HEK293 (cell line): Measurements from ENCODE around the gene NEU4.

Experiments
- CTCF ChIP-seq: fragments of 450-650 bp; formaldehyde crosslinking; IDR thresholded peaks from 2 replicates; pipeline ENCODE4 v1.5.1; 2016; ENCODE audit warnings: missing biosample characterization, missing genetic modification characterization
- KLF8 ChIP-seq: fragments of 450-650 bp; formaldehyde crosslinking; IDR thresholded peaks from 2 replicates; pipeline ENCODE4 v1.5.1; 2016; ENCODE audit warnings: missing biosample characterization, missing genetic modification characterization
- ZEB2 ChIP-seq: fragments of 450-650 bp; formaldehyde crosslinking; IDR thresholded peaks from 2 replicates; pipeline ENCODE4 v1.5.1; 2016; ENCODE audit warnings: missing biosample characterization, missing genetic modification characterization
- ZFP69B ChIP-seq: fragments of 450-650 bp; formaldehyde crosslinking; IDR thresholded peaks from 2 replicates; pipeline ENCODE4 v1.5.1; 2016; ENCODE audit warnings: missing biosample characterization, missing genetic modification characterization
- ZNF791 ChIP-seq: fragments of 450-650 bp; formaldehyde crosslinking; IDR thresholded peaks from 2 replicates; pipeline ENCODE4 v1.5.1; 2016; ENCODE audit warnings: missing biosample characterization, missing genetic modification characterization
- TF ChIP-seq, protein P1 (sequence below): fragments of 450-650 bp; formaldehyde crosslinking; IDR thresholded peaks from 2 replicates; pipeline ENCODE4 v1.5.1; 2016; ENCODE audit warnings: missing biosample characterization, missing genetic modification characterization

DNA sequence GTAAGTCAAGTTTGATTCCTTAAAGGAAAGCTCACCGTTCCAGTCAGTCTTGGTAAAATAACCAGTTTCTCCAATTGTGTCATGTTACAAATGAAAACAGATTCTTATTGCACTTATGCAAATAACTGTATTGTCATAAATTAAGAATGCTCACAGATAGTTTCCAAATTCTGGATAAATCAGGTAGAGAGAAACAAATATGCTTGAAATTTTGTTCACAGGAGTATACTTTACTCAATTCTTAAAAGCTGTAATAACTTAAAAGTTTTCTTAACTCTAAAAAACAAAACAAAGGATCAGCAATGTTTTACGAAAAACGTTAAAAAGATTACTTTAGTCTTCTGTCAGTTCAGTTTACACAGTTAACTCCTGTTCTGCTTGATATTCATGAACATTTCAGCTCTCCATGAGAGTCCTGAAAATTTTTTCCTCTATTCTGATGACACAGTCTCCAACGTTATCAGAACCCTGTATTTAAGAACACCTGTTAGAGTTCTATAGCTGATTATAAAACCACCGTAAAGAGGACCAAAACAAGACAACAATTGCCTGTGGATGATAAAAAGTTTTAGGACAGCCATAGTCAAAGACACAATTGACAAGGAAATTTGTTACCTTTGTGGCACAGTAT is 27.9 kb upstream of the NEU4 start:
- TF ChIP-seq, protein P1, sequence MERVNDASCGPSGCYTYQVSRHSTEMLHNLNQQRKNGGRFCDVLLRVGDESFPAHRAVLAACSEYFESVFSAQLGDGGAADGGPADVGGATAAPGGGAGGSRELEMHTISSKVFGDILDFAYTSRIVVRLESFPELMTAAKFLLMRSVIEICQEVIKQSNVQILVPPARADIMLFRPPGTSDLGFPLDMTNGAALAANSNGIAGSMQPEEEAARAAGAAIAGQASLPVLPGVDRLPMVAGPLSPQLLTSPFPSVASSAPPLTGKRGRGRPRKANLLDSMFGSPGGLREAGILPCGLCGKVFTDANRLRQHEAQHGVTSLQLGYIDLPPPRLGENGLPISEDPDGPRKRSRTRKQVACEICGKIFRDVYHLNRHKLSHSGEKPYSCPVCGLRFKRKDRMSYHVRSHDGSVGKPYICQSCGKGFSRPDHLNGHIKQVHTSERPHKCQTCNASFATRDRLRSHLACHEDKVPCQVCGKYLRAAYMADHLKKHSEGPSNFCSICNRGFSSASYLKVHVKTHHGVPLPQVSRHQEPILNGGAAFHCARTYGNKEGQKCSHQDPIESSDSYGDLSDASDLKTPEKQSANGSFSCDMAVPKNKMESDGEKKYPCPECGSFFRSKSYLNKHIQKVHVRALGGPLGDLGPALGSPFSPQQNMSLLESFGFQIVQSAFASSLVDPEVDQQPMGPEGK (tag by site-specific recombination) = no peak
- TF ChIP-seq ZFP69B (tag by site-specific recombination) = no peak
- no peak for TF ChIP-seq KLF8
- no peak for TF ChIP-seq CTCF (tag by site-specific recombination)
- no peak for TF ChIP-seq ZNF791
- no peak for TF ChIP-seq ZEB2
